Lung (tissue), 16 donors: ENCODE results near the gene ENTPD5. TPM values are rescaled to one million over a fixed set of nuclear protein-coding genes. Genes with fewer than 3 reads are reported as not detected.
A peak's percentile ranks its signal among the peaks of the same experiment; 100 is the strongest.

Experiments
- ATAC-seq: fragments of 200-7000 bp; cut with Tn5 transposase; one replicate; pipeline ENCODE4 v1.9.1; 2020; ENCODE audit warnings: moderate number of reproducible peaks; ENCODE audit not compliant: insufficient read depth, low FRiP score
- DNase-seq, 3 donors: peaks; one replicate each; pipeline ENCODE4 v3.0.0-alpha.2; 2013 to 2017
- H3K27ac ChIP-seq, 2 donors: one replicate each; pipeline ENCODE4 v1.5.1; 2013; ENCODE audit warnings: mild to moderate bottlenecking in 2 of 2, moderate library complexity in 2 of 2, control low read depth in 1 of 2, inconsistent platforms in 1 of 2, low read depth in 1 of 2, low read length in 1 of 2
- H3K27me3 ChIP-seq, 3 donors: one replicate each; pipeline ENCODE4 v1.5.1; 2013; ENCODE audit warnings: low read length in 2 of 3; ENCODE audit not compliant: control insufficient read depth in 3 of 3, insufficient read depth in 3 of 3
- H3K36me3 ChIP-seq, 4 donors: one replicate each; pipeline ENCODE4 v1.5.1; 2013; ENCODE audit warnings: low read length in 4 of 4, mild to moderate bottlenecking in 1 of 4, moderate library complexity in 1 of 4; ENCODE audit not compliant: control insufficient read depth in 4 of 4, insufficient read depth in 4 of 4
- H3K4me1 ChIP-seq, 5 donors: one replicate each; pipeline ENCODE4 v1.5.1; 2013; ENCODE audit warnings: low read length in 5 of 5, mild to moderate bottlenecking in 2 of 5, moderate library complexity in 1 of 5; ENCODE audit not compliant: control insufficient read depth in 5 of 5, insufficient read depth in 5 of 5
- H3K4me3 ChIP-seq: one replicate; pipeline ENCODE4 v1.5.1; 2013; ENCODE audit warnings: mild to moderate bottlenecking, control low read depth, moderate library complexity
- H3K9ac ChIP-seq, 2 donors: one replicate each; pipeline ENCODE4 v1.5.1; 2013; ENCODE audit warnings: low read length in 2 of 2, control low read depth in 1 of 2; ENCODE audit not compliant: insufficient read depth in 1 of 2
- H3K9me3 ChIP-seq, 4 donors: one replicate each; pipeline ENCODE4 v1.5.1; 2013; ENCODE audit warnings: low read length in 3 of 4, mild to moderate bottlenecking in 1 of 4, moderate library complexity in 1 of 4; ENCODE audit not compliant: control insufficient read depth in 4 of 4, insufficient read depth in 3 of 4
- CTCF ChIP-seq: IDR thresholded peaks from 2 replicates; pipeline ENCODE4 v1.5.1; 2012; ENCODE audit warnings: mild to moderate bottlenecking; ENCODE audit errors: control extremely low read depth, extremely low read depth
- WGBS, 2 donors: extraction: QIAGEN DNeasy Blood & Tissue Kit; methylation state at CpG; one replicate each; pipeline ENCODE4 v1.1.7; 2013; 5-methylcytosine and 5-hydroxymethylcytosine counted together
- long read RNA-seq, 5 donors: transcript quantifications; one replicate each; lab custom pipeline, GENCODE V29; 2026
- polyA plus RNA-seq, 2 donors: library from polyadenylated mRNA; stranded (reverse); fragments of 200-250 nt; gene quantifications; one replicate each; pipeline ENCODE4 v1.2.1, GENCODE V29; 2013
- total RNA-seq, 2 donors: library from RNA; depleted of rRNA in 1 of 2; stranded (reverse); fragments of >200 nt in 1 of 2; gene quantifications; one replicate each; pipeline ENCODE4 v1.2.1, GENCODE V29; 2014 to 2021
- donor health status: control.
- donor health status: control.
- donor health status: Bipolar disorder and iron deficiency.
- donor health status: healthy.
- donor health status: DM: yes; HTN: yes; CAD: no.

ENTPD5 gene
- total RNA-seq (10 to 100 TPM; 11.9 to 18.4 TPM), polyA plus RNA-seq (1 to 10 TPM; 5.5 to 6.6 TPM)
- long read RNA-seq, donor 1: 0 reads
- long read RNA-seq, donor 2: 0 reads
- long read RNA-seq, donor 3: 0 reads
- long read RNA-seq, donor 4: 0 reads
- long read RNA-seq, donor 5, partial matches to known transcripts: 29 of 34 reads
- long read RNA-seq, donor 5, other reads (novel, unspliced or antisense): 5 of 34 reads

GRCh38 chr14:74018586-74019407 is at the start of gene ENTPD5, which contains the start of gene BBOF1:
TSS of gene ENTPD5 (minus strand) at chr14:74019288. CDS start at chr14:73988102, 31,186 bp downstream.
TSS of gene BBOF1 (plus strand) at chr14:74019349. CDS start at chr14:74019479, 130 bp downstream.
- peak within 1 kb of the TSS; percentile 97 to 98 for H3K27ac ChIP-seq
- no peak for TF ChIP-seq CTCF
- peak within 1 kb of the TSS; percentile 87 to 97 for H3K9ac ChIP-seq
- H3K4me3 ChIP-seq: peak within 1 kb of the TSS; percentile 80
- H3K9me3 ChIP-seq: no peaks in the 10 kb centered on the region
- peak; percentile 86 to 94 (median 88) for DNase-seq
- peak; percentile 96 for ATAC-seq
- peaks cover 0 to 10% (median 3%) of the 10 kb centered on the region in 5 donors for H3K4me1 ChIP-seq
- WGBS, 2 donors: 0 to 1% methylated on average over 79 to 93 of the region's 93 CpGs
- no peaks in the 10 kb centered on the region for H3K27me3 ChIP-seq
- peaks cover 0 to 3% (median 0%) of the 10 kb centered on the region in 4 donors for H3K36me3 ChIP-seq

GRCh38 chr14:74065746-74066575 is 46.9 kb upstream of the ENTPD5 start:
- Histone ChIP-seq H3K4me1 (peaks cover 0 to 6% (median 0%) of the 10 kb centered on the region in 5 donors), H3K27ac (no peak overlapping the region), H3K27me3 (no peaks in the 10 kb centered on the region), H3K9me3 (no peaks in the 10 kb centered on the region), H3K36me3 (peaks cover 17 to 38% (median 28%) of the 10 kb centered on the region in 4 donors), H3K9ac (no peak overlapping the region), H3K4me3 (no peak overlapping the region)
- peak in 2 of 3 donors; percentile 38 to 67 for DNase-seq
- ATAC-seq: no peak
- TF ChIP-seq CTCF: no peak
- 67 to 77% methylated on average over 3 of the region's 3 CpGs for WGBS, 2 donors

- ATAC-seq: no peak
- Histone ChIP-seq H3K9ac (no peak overlapping the region), H3K36me3 (peaks cover 14 to 43% (median 29%) of the 10 kb centered on the region in 4 donors), H3K27ac (no peak overlapping the region), H3K4me1 (peaks cover 0 to 6% (median 0%) of the 10 kb centered on the region in 5 donors), H3K4me3 (no peak overlapping the region), H3K9me3 (no peaks in the 10 kb centered on the region), H3K27me3 (no peaks in the 10 kb centered on the region)
- no peak for DNase-seq
- TF ChIP-seq CTCF: no peak
- WGBS, 2 donors: 86 to 88% methylated on average over 3 of the region's 3 CpGs
Observed at GRCh38 chr14:74064883-74065282, 45.8 kb upstream of the ENTPD5 start.
